Measurements from ENCODE around the gene SFTA2. TPM values are rescaled to one million over a fixed set of nuclear protein-coding genes. Genes with fewer than 3 reads are reported as not detected.

Gene SFTA2
- total and polyA plus RNA-seq, 10 of the 15 experiments (the other 5 are each of a cell fraction or from before 2014, with no cell fraction given) = 0.15 to 0.92 (median 0.33) TPM; not detected in 4

- no peak overlapping the region for H3K4me2 ChIP-seq (ENCODE audit: control insufficient read depth, insufficient read depth)
- H3K4me1 ChIP-seq (ENCODE audit: control insufficient read depth, insufficient read depth, low read length) = 0 out of 2 replicates have a peak, but pooled peaks cover 4% of the 10 kb centered on the region
- H3K9me3 ChIP-seq (replicated peaks; ENCODE audit: control insufficient read depth, insufficient read depth, low read length) = no peaks in the 10 kb centered on the region
- intact Hi-C loops (cut with micrococcal nuclease; ENCODE audit: unreplicated experiment) (no loop called here), in situ Hi-C loops (cut with MboI) (no loop called here)
- DNase-seq (ENCODE audit: low read depth, low spot score) (no peak), ATAC-seq (no peak), FAIRE-seq (no peak)
- ChIA-PET RAD21 (ENCODE audit: unreplicated experiment) (interaction anchor here (1.4 kb wide), 1 partner anchor 108 kb away, joined by 3 read pairs; no protein-coding TSS in a partner anchor), CTCF (interaction anchor here (1.0 to 1.6 kb wide), 2 partner anchors 64 to 100 kb away, joined by 4 read pairs; no protein-coding TSS in a partner anchor), SMC1A (ENCODE audit: uncharacterized antibody, unreplicated experiment) (interaction anchor here (0.6 kb wide), 1 partner anchor 11 kb away, joined by 3 read pairs; no protein-coding TSS in a partner anchor), POLR2A (no interaction called here)
- H3K27ac ChIP-seq (ENCODE audit: control insufficient read depth, insufficient read depth) = no peak overlapping the region
- H3K27me3 ChIP-seq (replicated peaks in 1 of 2; ENCODE audit: control insufficient read depth in 2 of 2, insufficient read depth in 2 of 2, low read length in 1 of 2) = peaks cover 0 to 2% of the 10 kb centered on the region in 2 experiments; a peak in 3 of 4 replicates
- H2AFZ ChIP-seq (ENCODE audit: control insufficient read depth, low read depth, low read length) = no peak overlapping the region
- H4K20me1 ChIP-seq (ENCODE audit: control insufficient read depth, insufficient read depth) = no peaks in the 10 kb centered on the region
- no TSS peak for BruUV-seq (replicated peaks)
- H3K79me2 ChIP-seq (ENCODE audit: control insufficient read depth, insufficient read depth, low read length) = no peaks in the 10 kb centered on the region
- H3K4me3 ChIP-seq = no peak overlapping the region
- WGBS (ENCODE audit: insufficient coverage, insufficient replicate concordance, low lambda C conversion rate, missing lambda C conversion rate) = 9% methylated on average over 4 of the region's 4 CpGs
- H3K36me3 ChIP-seq (ENCODE audit: control insufficient read depth in 2 of 2, insufficient read depth in 2 of 2, low read length in 1 of 2) = no peaks in the 10 kb centered on the region
- H3K9ac ChIP-seq (ENCODE audit: control insufficient read depth, insufficient read depth, low read length) = no peak overlapping the region
- TF ChIP-seq POLR2A (IDR thresholded peaks at IDR 0.05; ENCODE audit: low read depth, low read length) = no peak
- TF ChIP-seq IKZF2 (IDR thresholded peaks at IDR 0.05) = no peak
- TF ChIP-seq SIX5 (IDR thresholded peaks at IDR 0.05; ENCODE audit: low read depth, low read length, severe bottlenecking) = no peak
- TF ChIP-seq SRF (IDR thresholded peaks at IDR 0.05; ENCODE audit: low read depth in 2 of 2, low read length in 2 of 2) = no peak
- TF ChIP-seq ZBTB11 (CRISPR knock-in tag; IDR thresholded peaks at IDR 0.05) = no peak
- TF ChIP-seq RELB (IDR thresholded peaks at IDR 0.05; ENCODE audit: low read depth) = no peak
- no peak for TF ChIP-seq ATF7 (IDR thresholded peaks at IDR 0.05; ENCODE audit: low read depth)
- TF ChIP-seq USF2 (IDR thresholded peaks at IDR 0.05; ENCODE audit: borderline replicate concordance, low read depth, low read length) = no peak
- no peak for TF ChIP-seq KDM1A (IDR thresholded peaks at IDR 0.05; ENCODE audit: borderline replicate concordance)
- no peak for TF ChIP-seq PBX3 (IDR thresholded peaks at IDR 0.05; ENCODE audit: insufficient replicate concordance, low read depth, low read length)
- TF ChIP-seq RFX5 (IDR thresholded peaks at IDR 0.05; ENCODE audit: low read depth, low read length) = no peak
Measured at GRCh38 chr6:30979690-30980089, 47.7 kb upstream of the SFTA2 start.
